Muscle layer of duodenum (tissue), 2 donors: ENCODE data around the gene PLA2G4B.
A peak's percentile ranks its signal among the peaks of the same experiment; 100 is the strongest.

Experiments
- H3K27ac ChIP-seq: one replicate; pipeline ENCODE4 v1.7.0; 2013; ENCODE audit warnings: mild to moderate bottlenecking, low read length
- H3K27me3 ChIP-seq: one replicate; pipeline ENCODE4 v1.7.0; 2013; ENCODE audit warnings: low read depth, mild to moderate bottlenecking, control low read depth, low read length
- H3K36me3 ChIP-seq, 2 donors: one replicate each; pipeline ENCODE4 v1.7.0; 2013; ENCODE audit warnings: low read length in 2 of 2, control low read depth in 1 of 2, mild to moderate bottlenecking in 1 of 2; ENCODE audit not compliant: insufficient read depth in 2 of 2, control insufficient read depth in 1 of 2
- H3K4me1 ChIP-seq, 2 donors: one replicate each; pipeline ENCODE4 v1.7.0; 2013; ENCODE audit warnings: low read length in 2 of 2, mild to moderate bottlenecking in 2 of 2, control low read depth in 1 of 2, moderate library complexity in 1 of 2; ENCODE audit not compliant: insufficient read depth in 2 of 2, control insufficient read depth in 1 of 2
- H3K4me3 ChIP-seq, 2 donors: one replicate each; pipeline ENCODE4 v1.7.0; 2013; ENCODE audit warnings: low read length in 2 of 2, low read depth in 1 of 2, mild to moderate bottlenecking in 1 of 2
- H3K9me3 ChIP-seq, 2 donors: one replicate each; pipeline ENCODE4 v1.7.0; 2013; ENCODE audit warnings: low read length in 2 of 2, control low read depth in 1 of 2, mild to moderate bottlenecking in 1 of 2; ENCODE audit not compliant: control insufficient read depth in 1 of 2
- donor health status: healthy.

PLA2G4B gene

DNA sequence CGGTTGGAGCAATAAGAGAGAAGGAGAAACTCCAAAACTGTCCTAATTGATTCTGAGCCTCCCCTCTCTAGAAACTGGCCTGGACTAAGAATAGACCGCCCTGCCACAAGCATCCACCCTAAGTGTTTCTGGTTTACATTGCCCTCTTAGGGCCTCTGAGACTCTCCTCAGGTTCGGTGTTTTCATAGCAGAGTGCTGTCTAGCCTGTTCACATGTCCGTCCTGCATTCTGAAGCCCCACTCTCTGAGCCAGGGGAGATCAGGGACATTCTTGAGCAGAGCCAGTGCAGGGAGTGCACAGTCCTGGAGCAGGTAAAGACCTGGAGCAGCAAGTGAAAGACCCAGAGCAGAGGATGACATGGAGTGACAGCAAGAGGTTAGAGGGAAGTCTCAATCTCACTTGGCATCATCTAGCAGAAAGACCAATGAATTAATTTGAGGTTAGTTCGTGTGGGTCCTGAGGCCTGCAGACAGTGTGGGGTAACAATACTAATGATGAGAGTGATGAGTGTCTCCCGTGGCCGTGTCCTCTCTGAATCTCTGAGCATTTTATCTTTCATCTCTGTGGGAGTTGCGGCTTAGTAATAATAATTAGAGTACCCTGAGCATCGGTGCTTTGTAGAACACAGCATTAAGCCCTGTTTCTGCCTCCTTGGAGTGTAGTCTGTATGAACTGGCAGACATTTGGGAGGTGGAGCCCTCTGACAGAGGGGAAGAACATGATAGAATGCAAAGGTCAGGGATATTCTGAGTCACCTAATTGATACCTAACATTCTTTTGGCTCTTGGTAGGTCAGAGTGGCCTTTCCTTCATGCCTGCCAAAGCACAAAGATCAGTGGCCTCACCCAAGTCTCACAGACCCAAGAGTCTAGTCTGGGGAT, 39.8 kb upstream of the PLA2G4B start:
- Histone ChIP-seq H3K36me3 (peaks cover 0 to 10% of the 10 kb centered on the region in 2 donors), H3K4me3 (no peak overlapping the region), H3K27ac (peak overlapping the region; percentile 6), H3K4me1 (peaks cover 8 to 24% of the 10 kb centered on the region in 2 donors), H3K9me3 (no peaks in the 10 kb centered on the region), H3K27me3 (no peaks in the 10 kb centered on the region)

GRCh38 chr15:41799488-41799805, 39.2 kb upstream of the PLA2G4B start:
- Histone ChIP-seq H3K27ac (no peak overlapping the region), H3K27me3 (no peaks in the 10 kb centered on the region), H3K4me3 (no peak overlapping the region), H3K9me3 (no peaks in the 10 kb centered on the region), H3K4me1 (peaks cover 8 to 30% of the 10 kb centered on the region in 2 donors), H3K36me3 (peaks cover 0 to 10% of the 10 kb centered on the region in 2 donors)

DNA sequence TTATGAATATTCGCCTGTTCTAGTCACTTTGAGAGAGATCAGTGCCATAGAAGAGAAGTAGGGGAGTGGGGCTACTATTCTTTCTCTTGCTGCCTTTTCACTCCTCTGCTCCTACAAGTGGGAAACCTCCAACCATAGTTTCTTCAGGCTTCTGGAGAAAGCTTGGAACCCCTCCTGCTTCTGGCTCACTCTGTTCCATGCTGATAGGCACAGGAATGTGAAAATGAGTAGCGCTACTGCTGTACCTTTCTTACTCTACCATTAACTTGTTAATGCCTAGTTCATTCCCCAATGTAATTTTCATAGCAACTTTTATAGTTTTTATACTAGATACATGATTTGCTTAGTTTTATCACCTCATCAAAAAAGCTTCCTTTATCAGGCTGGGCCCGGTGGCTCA, 37.5 kb upstream of the PLA2G4B start:
- H3K27ac ChIP-seq = no peak overlapping the region
- H3K27me3 ChIP-seq = no peaks in the 10 kb centered on the region
- peaks cover 0 to 10% of the 10 kb centered on the region in 2 donors for H3K36me3 ChIP-seq
- H3K4me3 ChIP-seq = no peak overlapping the region
- no peaks in the 10 kb centered on the region for H3K9me3 ChIP-seq
- H3K4me1 ChIP-seq = peaks cover 4 to 42% of the 10 kb centered on the region in 2 donors

DNA sequence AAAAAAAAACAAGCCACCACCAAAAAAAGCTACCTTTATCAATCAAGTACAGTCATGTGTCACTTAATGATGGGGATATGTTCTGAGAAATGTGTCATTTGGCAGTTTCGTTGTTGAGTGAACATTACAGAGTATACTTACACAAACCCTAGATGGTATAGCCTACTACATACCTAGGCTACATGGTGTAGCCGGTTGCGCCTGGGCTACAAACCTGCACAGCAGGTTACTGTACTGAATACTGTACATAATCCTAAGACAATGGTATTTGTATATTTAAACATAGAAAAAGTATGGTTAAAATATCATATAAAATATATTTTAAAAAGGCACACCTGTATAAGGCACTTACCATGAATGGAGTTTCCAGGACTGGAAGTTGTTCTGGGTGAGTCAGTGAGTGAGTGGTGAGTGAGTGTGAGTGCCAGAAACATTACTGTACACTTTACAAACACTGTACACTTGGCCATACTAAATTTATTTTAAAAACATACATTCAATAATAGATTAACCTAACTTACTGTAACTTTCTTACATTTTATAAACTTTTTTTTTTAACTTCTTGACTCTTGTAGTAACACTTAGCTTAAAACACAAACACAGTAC, 36.7 kb upstream of the PLA2G4B start:
- no peaks in the 10 kb centered on the region for H3K27me3 ChIP-seq
- H3K4me3 ChIP-seq = no peak overlapping the region
- no peak overlapping the region for H3K27ac ChIP-seq
- peaks cover 0 to 41% of the 10 kb centered on the region in 2 donors for H3K4me1 ChIP-seq
- H3K36me3 ChIP-seq = peaks cover 0 to 10% of the 10 kb centered on the region in 2 donors
- H3K9me3 ChIP-seq = no peaks in the 10 kb centered on the region

GRCh38 chr15:41804361-41804760, 34.3 kb upstream of the PLA2G4B start:
- Histone ChIP-seq H3K4me1 (peaks cover 0 to 29% of the 10 kb centered on the region in 2 donors), H3K27me3 (no peaks in the 10 kb centered on the region), H3K4me3 (no peak overlapping the region), H3K9me3 (no peaks in the 10 kb centered on the region), H3K27ac (peak overlapping the region; percentile 54), H3K36me3 (peaks cover 0 to 10% of the 10 kb centered on the region in 2 donors)

DNA sequence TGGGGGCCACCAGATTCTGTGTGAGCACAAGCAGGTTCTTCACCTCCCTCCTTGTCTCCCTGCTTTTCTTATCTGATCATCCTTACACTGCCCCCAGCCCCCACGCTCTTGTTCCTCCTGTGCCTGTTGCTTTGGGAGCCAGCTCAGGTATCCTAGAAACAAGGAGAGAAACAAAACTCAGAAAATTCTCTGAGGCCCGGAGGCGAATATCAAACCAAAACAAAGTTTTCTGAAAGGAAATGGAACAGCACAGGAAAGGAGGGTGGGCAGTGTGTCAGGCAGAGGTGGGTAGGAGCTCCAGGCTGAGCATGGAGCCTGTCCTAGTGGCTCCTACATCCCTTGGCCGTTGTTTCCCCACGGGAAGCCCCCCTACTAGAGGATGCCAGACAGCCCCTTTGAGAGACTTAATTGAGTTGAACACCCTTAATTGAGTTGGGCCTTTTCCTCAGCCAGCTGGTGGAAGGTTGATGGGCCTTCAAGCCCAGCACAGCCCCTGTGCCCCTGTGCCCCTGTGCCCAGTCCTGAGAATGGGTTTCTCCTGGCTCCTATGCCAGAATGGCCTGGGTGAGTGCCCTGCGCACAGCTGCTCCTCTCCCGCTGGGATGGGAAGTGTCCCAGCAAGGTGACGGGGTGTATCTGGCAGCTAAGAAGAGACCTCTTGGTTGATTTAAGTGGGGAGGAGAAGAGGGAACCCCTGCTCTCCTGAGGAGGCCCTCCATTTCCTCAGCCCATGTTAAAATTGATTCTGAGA, 33.6 kb upstream of the PLA2G4B start:
- no peaks in the 10 kb centered on the region for H3K27me3 ChIP-seq

DNA sequence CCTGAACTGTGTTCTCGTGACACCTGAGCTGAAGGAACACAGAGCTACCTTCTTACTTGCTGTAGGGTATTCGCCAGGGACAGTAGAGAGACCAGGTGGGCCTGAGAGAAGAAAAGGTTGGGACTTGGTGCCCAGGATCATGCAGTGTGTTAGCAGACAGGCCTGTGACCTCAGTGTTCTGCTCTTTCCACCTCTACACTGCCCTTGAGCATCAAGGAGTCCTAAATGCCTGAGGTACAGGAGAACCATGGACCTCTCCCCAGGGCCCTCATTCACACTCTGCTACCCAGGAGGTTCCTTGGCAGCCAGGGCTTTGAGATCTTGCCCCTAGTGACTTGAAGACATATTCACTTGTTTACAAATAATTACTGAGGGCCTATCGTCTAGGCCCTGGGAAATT, 32.9 kb upstream of the PLA2G4B start:
- H3K4me1 ChIP-seq = peaks cover 0 to 30% of the 10 kb centered on the region in 2 donors
- no peaks in the 10 kb centered on the region for H3K27me3 ChIP-seq
- H3K9me3 ChIP-seq = no peaks in the 10 kb centered on the region
- peak overlapping the region; percentile 2 for H3K27ac ChIP-seq
- no peak overlapping the region for H3K4me3 ChIP-seq
- peaks cover 0 to 5% of the 10 kb centered on the region in 2 donors for H3K36me3 ChIP-seq

More for the DNA sequence above, 33.6 kb upstream of the PLA2G4B start:
- Histone ChIP-seq H3K36me3 (peaks cover 0 to 10% of the 10 kb centered on the region in 2 donors), H3K9me3 (no peaks in the 10 kb centered on the region), H3K4me1 (peaks cover 0 to 29% of the 10 kb centered on the region in 2 donors), H3K27ac (peak overlapping the region; percentile 54), H3K4me3 (no peak overlapping the region)

- H3K36me3 ChIP-seq = peaks cover 0 to 3% of the 10 kb centered on the region in 2 donors
- H3K27me3 ChIP-seq = no peaks in the 10 kb centered on the region
- no peaks in the 10 kb centered on the region for H3K9me3 ChIP-seq
- H3K27ac ChIP-seq = peak overlapping the region; percentile 2
- H3K4me1 ChIP-seq = peaks cover 0 to 36% of the 10 kb centered on the region in 2 donors
- no peak overlapping the region for H3K4me3 ChIP-seq
Observed at GRCh38 chr15:41806291-41807181, 32.1 kb upstream of the PLA2G4B start.

GRCh38 chr15:41809121-41809520, 29.5 kb upstream of the PLA2G4B start:
- no peak overlapping the region for H3K27ac ChIP-seq
- peaks cover 0 to 34% of the 10 kb centered on the region in 2 donors for H3K4me1 ChIP-seq
- no peaks in the 10 kb centered on the region for H3K27me3 ChIP-seq

DNA sequence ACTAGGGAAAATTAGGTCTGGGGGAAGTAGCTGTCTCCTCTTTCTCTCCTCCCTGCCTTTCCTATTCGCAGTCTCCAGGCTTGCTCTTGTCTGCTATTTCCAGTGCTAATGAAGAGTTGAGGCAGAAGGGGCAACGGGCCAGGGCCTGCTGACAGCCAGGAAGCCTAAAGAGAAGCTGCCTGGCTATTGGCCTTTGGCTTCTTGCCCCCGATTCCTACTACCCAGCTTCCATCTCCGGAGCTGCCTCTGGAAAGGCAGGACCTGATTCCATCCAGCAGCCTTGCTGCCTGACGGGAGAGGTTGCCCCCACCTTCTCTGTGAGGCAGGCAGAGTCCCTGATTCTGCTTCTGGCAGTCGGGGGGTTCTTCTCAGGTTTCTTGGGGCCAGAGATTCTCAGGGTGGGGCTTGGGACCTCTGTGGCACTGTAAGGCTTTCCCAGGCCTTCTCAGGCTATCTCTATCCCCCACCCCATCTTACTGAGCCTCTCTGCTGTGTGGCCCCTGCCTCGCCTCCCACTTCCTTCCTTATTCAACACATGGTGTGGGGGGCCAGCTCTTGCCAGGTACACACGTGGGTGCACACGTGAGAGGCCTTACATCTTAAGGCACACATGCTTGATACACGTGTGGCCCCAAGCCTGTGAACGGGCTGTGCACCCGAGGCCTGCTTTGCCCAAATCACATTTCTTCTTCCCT, 29.0 kb upstream of the PLA2G4B start:
- Histone ChIP-seq H3K9me3 (no peaks in the 10 kb centered on the region), H3K4me1 (peaks cover 0 to 28% of the 10 kb centered on the region in 2 donors), H3K36me3 (peaks cover 18 to 26% of the 10 kb centered on the region in 2 donors), H3K4me3 (no peak overlapping the region), H3K27me3 (no peaks in the 10 kb centered on the region), H3K27ac (no peak overlapping the region)

More at GRCh38 chr15:41809121-41809520, 29.5 kb upstream of the PLA2G4B start:
- H3K36me3 ChIP-seq = peaks cover 14 to 23% of the 10 kb centered on the region in 2 donors
- H3K9me3 ChIP-seq = no peaks in the 10 kb centered on the region
- H3K4me3 ChIP-seq = no peak overlapping the region
